Trophoblast cell (in vitro differentiated cells and primary cell): Measurements from ENCODE around the gene GJA10.
A peak's percentile ranks its signal among the peaks of the same experiment; 100 is the strongest.

Experiments used
- DNase-seq, 2 donors: peaks; one replicate each; pipeline ENCODE4 v3.0.0-alpha.2; 2016
- H2AFZ ChIP-seq: 2 replicates; pipeline ENCODE4 v1.6.1; 2013; ENCODE audit warnings: low read length, moderate library complexity, mild to moderate bottlenecking; ENCODE audit not compliant: insufficient read depth, poor library complexity
- H2AK5ac ChIP-seq: 2 replicates; pipeline ENCODE4 v1.6.1; 2013; ENCODE audit warnings: mild to moderate bottlenecking, low read length
- H2BK120ac ChIP-seq: 2 replicates; pipeline ENCODE4 v1.6.1; 2013; ENCODE audit warnings: low read length, mild to moderate bottlenecking, moderate library complexity; ENCODE audit not compliant: insufficient read depth, poor library complexity
- H2BK12ac ChIP-seq: 2 replicates; pipeline ENCODE4 v1.6.1; 2013; ENCODE audit warnings: mild to moderate bottlenecking, low read length, moderate library complexity
- H2BK5ac ChIP-seq: 2 replicates; pipeline ENCODE4 v1.6.1; 2013; ENCODE audit warnings: low read length, low read depth, moderate library complexity, mild to moderate bottlenecking; ENCODE audit not compliant: poor library complexity
- H3K14ac ChIP-seq: 2 replicates; pipeline ENCODE4 v1.6.1; 2013; ENCODE audit warnings: mild to moderate bottlenecking, low read length
- H3K18ac ChIP-seq: 2 replicates; pipeline ENCODE4 v1.6.1; 2013; ENCODE audit warnings: mild to moderate bottlenecking, low read length
- H3K23ac ChIP-seq: 2 replicates; pipeline ENCODE4 v1.6.1; 2013; ENCODE audit warnings: low read length
- H3K27ac ChIP-seq: 2 replicates; pipeline ENCODE4 v1.5.1; 2013; ENCODE audit warnings: low read depth, mild to moderate bottlenecking, inconsistent platforms, low read length, moderate library complexity
- H3K27me3 ChIP-seq: 2 replicates; pipeline ENCODE4 v1.6.1; 2013; ENCODE audit warnings: inconsistent platforms, mild to moderate bottlenecking, low read length, moderate library complexity; ENCODE audit not compliant: insufficient read depth
- H3K36me3 ChIP-seq, 2 experiments: 1 replicate in 1 of 2; 2 replicates in 1 of 2; pipeline ENCODE4 v1.6.1; 2013; ENCODE audit warnings: low read length in 2 of 2, mild to moderate bottlenecking in 2 of 2, moderate library complexity in 1 of 2; ENCODE audit not compliant: insufficient read depth in 2 of 2, control insufficient read depth in 1 of 2
- H3K4ac ChIP-seq: 2 replicates; pipeline ENCODE4 v1.6.1; 2013; ENCODE audit warnings: low read depth, mild to moderate bottlenecking, low read length, moderate library complexity
- H3K4me1 ChIP-seq, 2 experiments: 1 replicate in 1 of 2; 2 replicates in 1 of 2; pipeline ENCODE4 v1.6.1; 2013; ENCODE audit warnings: low read length in 2 of 2, mild to moderate bottlenecking in 2 of 2, moderate library complexity in 1 of 2; ENCODE audit not compliant: insufficient read depth in 2 of 2, control insufficient read depth in 1 of 2
- H3K4me2 ChIP-seq: 2 replicates; pipeline ENCODE4 v1.6.1; 2013; ENCODE audit warnings: inconsistent platforms, mild to moderate bottlenecking, low read length, moderate library complexity
- H3K4me3 ChIP-seq: 2 replicates; pipeline ENCODE4 v1.5.1; 2013; ENCODE audit warnings: mild to moderate bottlenecking, low read depth, low read length, inconsistent platforms
- H3K79me1 ChIP-seq: one replicate; pipeline ENCODE4 v1.6.1; 2013; ENCODE audit warnings: low read length
- H3K79me2 ChIP-seq: 2 replicates; pipeline ENCODE4 v1.6.1; 2013; ENCODE audit warnings: low read length, mild to moderate bottlenecking; ENCODE audit not compliant: control insufficient read depth, insufficient read depth, poor library complexity
- H3K9ac ChIP-seq: 2 replicates; pipeline ENCODE4 v1.6.1; 2013; ENCODE audit warnings: mild to moderate bottlenecking, low read length
- H3K9me3 ChIP-seq: 2 replicates; pipeline ENCODE4 v1.6.1; 2013; ENCODE audit warnings: low read depth, mild to moderate bottlenecking, control low read depth, inconsistent platforms, low read length; ENCODE audit not compliant: insufficient read depth
- H4K12ac ChIP-seq: 2 replicates; pipeline ENCODE4 v1.6.1; 2013; ENCODE audit warnings: low read depth, mild to moderate bottlenecking, low read length, moderate library complexity
- H4K8ac ChIP-seq: 2 replicates; pipeline ENCODE4 v1.6.1; 2013; ENCODE audit warnings: low read depth, mild to moderate bottlenecking, low read length, moderate library complexity
- H4K91ac ChIP-seq: one replicate; pipeline ENCODE4 v1.6.1; 2013; ENCODE audit warnings: low read depth, mild to moderate bottlenecking, low read length, moderate library complexity
- WGBS: extraction: QIAGEN DNeasy Blood & Tissue Kit; methylation state at CpG from one replicate; pipeline ENCODE4 v1.1.7; 2013; ENCODE audit warnings: missing lambda C conversion rate; ENCODE audit not compliant: insufficient read length, insufficient coverage; ENCODE audit errors: extremely low coverage; 5-methylcytosine and 5-hydroxymethylcytosine counted together

Gene GJA10

DNA sequence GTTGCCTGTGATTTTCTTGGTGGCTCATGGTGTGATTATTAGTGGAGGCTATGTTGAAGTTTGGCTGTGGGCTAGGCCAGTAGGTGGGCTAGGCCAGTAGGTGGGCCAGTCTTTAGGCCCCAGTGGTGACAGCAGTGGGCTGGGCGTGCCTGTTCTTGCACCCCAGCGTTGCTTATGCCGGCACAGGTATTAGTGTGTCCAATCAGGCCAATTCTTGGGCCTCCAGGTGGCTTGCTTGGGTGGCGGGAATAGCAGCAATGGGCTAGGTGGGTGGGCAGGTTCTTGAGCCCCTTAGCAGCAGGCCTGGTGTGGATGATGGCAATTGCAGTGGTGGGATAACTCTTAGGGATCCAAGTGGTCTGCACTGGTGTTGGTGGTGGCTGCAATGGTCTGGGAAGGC is 22.9 kb downstream of the GJA10 start:
- WGBS, result no CpG with 5 or more reads among the region's 4 CpGs
- Histone ChIP-seq H3K9ac (no peak overlapping the region), H4K12ac (no peak overlapping the region)

DNA sequence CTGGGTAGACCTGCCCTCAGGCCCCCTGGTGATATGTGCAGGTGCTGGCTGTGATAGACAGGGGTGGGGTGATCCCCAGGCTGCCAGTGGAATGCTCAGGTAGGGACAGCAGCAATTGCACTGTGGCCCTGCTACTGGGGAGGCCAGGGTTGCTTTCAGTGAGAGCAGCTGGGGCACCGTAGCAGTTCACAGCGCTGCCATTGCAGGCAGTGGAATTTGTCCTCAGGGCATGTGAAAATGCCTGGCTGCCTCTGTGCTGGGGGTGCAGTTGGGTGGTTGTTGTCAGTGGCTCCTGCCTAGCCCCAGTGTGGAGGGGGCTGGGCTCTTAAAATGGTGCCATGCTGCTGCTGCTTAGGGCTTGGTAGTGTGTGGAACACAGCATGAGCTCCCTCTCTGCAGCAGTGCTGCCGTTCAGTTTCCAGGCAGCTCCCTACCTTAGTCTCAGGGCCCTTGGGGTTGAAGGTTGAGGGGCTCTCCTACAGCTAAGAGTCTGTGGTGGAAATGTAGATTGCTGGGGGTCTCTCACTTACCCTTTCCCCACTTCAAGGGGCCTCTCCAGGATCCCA is 23.6 kb downstream of the GJA10 start:
- Histone ChIP-seq H4K91ac (no peak overlapping the region), H3K79me1 (no peaks in the 10 kb centered on the region), H2BK12ac (no peak overlapping the region), H3K36me3 (no peaks in the 10 kb centered on the region), H3K27ac (no peak overlapping the region), H3K27me3 (no peaks in the 10 kb centered on the region), H3K4ac (no peak overlapping the region), H3K4me2 (no peak overlapping the region), H3K23ac (no peak overlapping the region), H4K8ac (no peak overlapping the region), H2BK120ac (no peak overlapping the region), H3K9me3 (peaks cover 3% of the 10 kb centered on the region), H2BK5ac (no peak overlapping the region), H3K4me1 (peaks cover 9% of the 10 kb centered on the region in 2 experiments), H3K14ac (no peak overlapping the region), H3K4me3 (no peak overlapping the region), H2AFZ (no peak overlapping the region), H3K9ac (no peak overlapping the region), H3K79me2 (no peaks in the 10 kb centered on the region), H2AK5ac (no peak overlapping the region), H3K18ac (no peak overlapping the region), H4K12ac (no peak overlapping the region)
- peak; percentile 27 to 64 for DNase-seq
- WGBS, result no CpG with 5 or more reads among the region's 3 CpGs

More for the DNA sequence above, 22.9 kb downstream of the GJA10 start:
- Histone ChIP-seq H3K79me1 (no peaks in the 10 kb centered on the region), H3K27ac (no peak overlapping the region), H3K4ac (no peak overlapping the region), H2BK120ac (no peak overlapping the region), H3K9me3 (peaks cover 3% of the 10 kb centered on the region), H4K8ac (no peak overlapping the region), H2AK5ac (no peak overlapping the region), H2BK12ac (no peak overlapping the region), H3K4me3 (no peak overlapping the region), H3K14ac (no peak overlapping the region), H3K36me3 (no peaks in the 10 kb centered on the region), H3K4me1 (peaks cover 9% of the 10 kb centered on the region in 2 experiments), H3K23ac (no peak overlapping the region), H4K91ac (no peak overlapping the region), H3K18ac (no peak overlapping the region), H3K27me3 (no peaks in the 10 kb centered on the region), H3K4me2 (no peak overlapping the region), H2AFZ (no peak overlapping the region), H3K79me2 (no peaks in the 10 kb centered on the region), H2BK5ac (no peak overlapping the region)
- DNase-seq, result no peak

DNA sequence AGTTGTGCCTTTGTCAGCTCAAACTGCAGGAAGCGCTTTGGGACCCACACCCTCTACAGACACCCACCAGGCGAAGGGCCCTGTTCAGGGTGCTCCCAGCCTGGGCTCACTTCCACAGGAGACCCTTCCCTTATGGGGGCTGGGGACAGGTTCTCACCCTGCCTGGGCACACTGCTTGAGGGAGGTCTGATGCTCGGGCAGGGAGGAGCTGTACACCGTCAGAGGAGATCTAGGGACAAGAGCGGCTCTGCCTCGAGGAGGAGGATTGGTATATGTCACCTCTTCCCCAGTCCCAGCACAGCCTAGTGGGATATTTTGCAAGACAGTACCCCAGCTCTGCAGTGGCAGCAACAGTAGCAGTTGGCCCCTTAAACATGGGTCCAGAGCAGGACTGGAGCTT is 26.9 kb downstream of the GJA10 start:
- Histone ChIP-seq H2BK120ac (no peak overlapping the region), H3K79me1 (no peaks in the 10 kb centered on the region), H3K27ac (no peak overlapping the region), H3K36me3 (no peaks in the 10 kb centered on the region), H4K91ac (no peak overlapping the region), H3K4ac (no peak overlapping the region), H3K23ac (no peak overlapping the region), H4K12ac (no peak overlapping the region), H2AK5ac (no peak overlapping the region), H3K9ac (no peak overlapping the region), H3K14ac (no peak overlapping the region), H4K8ac (no peak overlapping the region), H3K4me2 (no peak overlapping the region), H3K27me3 (no peaks in the 10 kb centered on the region), H3K18ac (no peak overlapping the region), H2BK5ac (no peak overlapping the region), H3K4me1 (peaks cover 9% of the 10 kb centered on the region in 2 experiments), H2BK12ac (no peak overlapping the region), H3K79me2 (no peaks in the 10 kb centered on the region), H3K9me3 (no peaks in the 10 kb centered on the region), H3K4me3 (no peak overlapping the region), H2AFZ (no peak overlapping the region)
- no CpG with 5 or more reads among the region's 6 CpGs for WGBS
- no peak for DNase-seq

DNA sequence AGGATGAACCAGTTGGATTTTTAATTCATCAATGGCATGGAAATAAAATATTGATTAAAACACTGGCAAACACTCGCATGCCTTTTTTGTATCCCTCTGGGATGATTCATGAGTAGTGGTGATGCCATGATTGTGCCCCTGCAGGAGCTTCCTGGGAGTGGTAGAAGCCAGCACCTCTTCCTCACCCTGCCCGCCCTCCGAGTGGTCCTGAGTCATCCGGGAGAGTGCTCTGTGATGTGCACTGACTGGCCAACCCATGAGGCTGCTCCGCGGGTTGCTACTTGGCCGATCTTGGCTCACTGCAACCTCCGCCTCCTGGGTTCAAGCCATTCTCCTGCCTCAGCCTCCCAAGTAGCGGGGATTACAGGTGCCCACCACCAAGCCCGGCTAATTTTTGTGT is 27.4 kb downstream of the GJA10 start:
- H2BK120ac ChIP-seq, result no peak overlapping the region
- H3K36me3 ChIP-seq, result no peaks in the 10 kb centered on the region
- H4K8ac ChIP-seq, result no peak overlapping the region
- no peak overlapping the region for H3K14ac ChIP-seq
- no peak overlapping the region for H2BK5ac ChIP-seq
- no peak overlapping the region for H4K91ac ChIP-seq
- no peak overlapping the region for H3K4me3 ChIP-seq
- no peak overlapping the region for H2AFZ ChIP-seq
- H3K27me3 ChIP-seq, result no peaks in the 10 kb centered on the region
- peaks cover 9% of the 10 kb centered on the region in 2 experiments for H3K4me1 ChIP-seq
- no peak overlapping the region for H3K27ac ChIP-seq
- H3K4ac ChIP-seq, result no peak overlapping the region
- H3K9me3 ChIP-seq, result no peaks in the 10 kb centered on the region
- H2AK5ac ChIP-seq, result no peak overlapping the region
- H2BK12ac ChIP-seq, result no peak overlapping the region
- H3K79me1 ChIP-seq, result no peaks in the 10 kb centered on the region
- H3K23ac ChIP-seq, result no peak overlapping the region
- H3K9ac ChIP-seq, result no peak overlapping the region
- no peaks in the 10 kb centered on the region for H3K79me2 ChIP-seq
- no peak overlapping the region for H4K12ac ChIP-seq
- no CpG with 5 or more reads among the region's 10 CpGs for WGBS
- DNase-seq, result no peak
- H3K18ac ChIP-seq, result no peak overlapping the region
- no peak overlapping the region for H3K4me2 ChIP-seq
